C4-2B (cell line): Measurements from ENCODE around the gene RFX8.

ENCODE experiments used
- H3K27ac ChIP-seq: fragments of 450-650 bp; 2 replicates; pipeline ENCODE4 v1.5.1; 2017
- CTCF ChIP-seq: fragments of 450-650 bp; conservative IDR thresholded peaks from 2 replicates; pipeline ENCODE4 v1.5.1; 2017; ENCODE audit warnings: mild to moderate bottlenecking
- ZFX ChIP-seq: fragments of 450-650 bp; IDR thresholded peaks from 2 replicates; pipeline ENCODE4 v1.6.1; 2017

Gene RFX8

GRCh38 chr2:101502095-101502494, 27.2 kb upstream of the RFX8 start:
- H3K27ac ChIP-seq = no peak overlapping the region
- TF ChIP-seq ZFX (no peak), CTCF (no peak)

GRCh38 chr2:101501443-101501842, 26.5 kb upstream of the RFX8 start:
- TF ChIP-seq CTCF = no peak
- no peak for TF ChIP-seq ZFX
- no peak overlapping the region for H3K27ac ChIP-seq

GRCh38 chr2:101500860-101501259, 25.9 kb upstream of the RFX8 start:
- TF ChIP-seq CTCF = no peak
- TF ChIP-seq ZFX = no peak
- no peak overlapping the region for H3K27ac ChIP-seq

GRCh38 chr2:101500180-101500579, 25.3 kb upstream of the RFX8 start:
- H3K27ac ChIP-seq = no peak overlapping the region
- TF ChIP-seq ZFX (no peak), CTCF (no peak)

GRCh38 chr2:101496279-101496678, 21.4 kb upstream of the RFX8 start:
- TF ChIP-seq CTCF = no peak
- no peak for TF ChIP-seq ZFX
- H3K27ac ChIP-seq = no peak overlapping the region

- TF ChIP-seq ZFX (no peak), CTCF (no peak)
- no peak overlapping the region for H3K27ac ChIP-seq
Observed at GRCh38 chr2:101492936-101493473, 18.1 kb upstream of the RFX8 start.

- H3K27ac ChIP-seq = no peak overlapping the region
- TF ChIP-seq CTCF (no peak), ZFX (no peak)
Observed at GRCh38 chr2:101486994-101487393, 12.1 kb upstream of the RFX8 start.
